Fibroblast of the aortic adventitia (primary cell): ENCODE data around the gene SP1. TPM values are rescaled to one million over a fixed set of nuclear protein-coding genes. Genes with fewer than 3 reads are reported as not detected.
"Not testable (repeated sequence)": the region's sequence is repeated elsewhere in the genome, so short reads cannot be mapped to it uniquely, and the experiment has no call there.

ENCODE experiments used
- DNase-seq: peaks from one replicate; pipeline ENCODE4 v3.0.0-alpha.2; 2010; ENCODE audit warnings: low read depth
- H3K4me3 ChIP-seq: 2 replicates; pipeline ENCODE4 v1.5.1; 2011; ENCODE audit warnings: low read depth, mild to moderate bottlenecking, control low read depth, low read length, moderate library complexity
- CTCF ChIP-seq: IDR thresholded peaks from 2 replicates; pipeline ENCODE4 v1.5.1; 2011; ENCODE audit warnings: mild to moderate bottlenecking, low read length, control low read depth, inconsistent platforms; ENCODE audit not compliant: insufficient read depth
- total RNA-seq: library from RNA; depleted of rRNA; stranded (reverse); fragments of >200 nt; gene quantifications from 2 replicates; pipeline ENCODE4 v1.2.3, GENCODE V29; 2012; ENCODE audit warnings: low replicate concordance

The SP1 gene
- total RNA-seq, 1 donor = 63.3 TPM

GRCh38 chr12:53424626-53425514 is 44.9 kb downstream of the SP1 start:
- no peak for TF ChIP-seq CTCF
- no peak for DNase-seq
- H3K4me3 ChIP-seq = no peak overlapping the region

- no peak for TF ChIP-seq CTCF
- DNase-seq = no peak
- H3K4me3 ChIP-seq = no peak overlapping the region
Measured at GRCh38 chr12:53425515-53426150, 45.7 kb downstream of the SP1 start.

- TF ChIP-seq CTCF = no peak
- DNase-seq = peak; percentile 70
- no peak overlapping the region for H3K4me3 ChIP-seq
Measured at GRCh38 chr12:53427905-53428594, 48.1 kb downstream of the SP1 start.

- no peak for DNase-seq
- no peak for TF ChIP-seq CTCF
- H3K4me3 ChIP-seq = no peak overlapping the region
Measured at GRCh38 chr12:53428741-53429140, 48.8 kb downstream of the SP1 start.

GRCh38 chr12:53430116-53430515 is 50.1 kb downstream of the SP1 start:
- TF ChIP-seq CTCF = no peak
- no peak for DNase-seq
- no peak overlapping the region for H3K4me3 ChIP-seq

- no peak for DNase-seq
- TF ChIP-seq CTCF = no peak
- H3K4me3 ChIP-seq = no peak overlapping the region
Measured at GRCh38 chr12:53431187-53431586, 51.2 kb downstream of the SP1 start.

GRCh38 chr12:53435326-53435725 is 55.4 kb downstream of the SP1 start:
- not testable (repeated sequence) for H3K4me3 ChIP-seq, DNase-seq

GRCh38 chr12:53439582-53439981 is 59.6 kb downstream of the SP1 start:
- not testable (repeated sequence) for H3K4me3 ChIP-seq, DNase-seq
